Stimulated activated CD8-positive, alpha-beta memory T cell treated with anti-CD3 and anti-CD28 coated beads, Interleukin-4, amount 100 ng/mL, for 24 hours (primary cell): ENCODE measurements around the gene SORCS1.

Experiments
- DNase-seq: peaks from one replicate; pipeline ENCODE4 v3.0.0-alpha.2; 2020; ENCODE audit warnings: low read depth

The SORCS1 gene

DNA sequence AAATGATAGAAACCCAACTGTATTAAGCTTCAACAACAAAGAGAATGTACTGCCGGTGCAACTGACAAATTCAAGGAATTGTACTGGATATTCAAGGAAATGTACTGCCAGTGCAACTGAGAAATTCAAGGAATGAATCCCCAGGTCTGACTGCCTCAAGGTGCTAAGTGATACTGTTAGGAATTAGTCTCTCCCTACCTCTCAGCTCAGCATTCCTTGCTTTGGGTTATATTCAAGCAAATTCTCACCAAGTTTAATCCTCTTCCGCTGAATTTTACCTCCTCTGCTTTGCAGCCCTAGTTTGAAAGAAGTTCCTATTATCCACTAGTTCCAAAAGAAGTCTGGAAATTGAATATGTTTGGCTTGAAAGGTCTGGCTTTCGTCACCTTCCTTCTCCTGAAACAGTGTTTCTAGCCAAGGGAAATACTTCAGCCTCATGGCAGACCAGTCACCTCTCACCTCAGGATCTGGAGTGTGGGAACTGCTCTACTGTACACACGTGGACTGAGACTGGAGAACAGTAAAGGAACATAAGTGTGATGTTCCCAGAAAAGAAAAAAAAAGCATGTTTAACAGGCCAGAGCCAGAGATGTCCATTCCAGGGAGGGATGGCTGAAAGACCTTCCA is 60.4 kb downstream of the SORCS1 start:
- DNase-seq: no peak

DNA sequence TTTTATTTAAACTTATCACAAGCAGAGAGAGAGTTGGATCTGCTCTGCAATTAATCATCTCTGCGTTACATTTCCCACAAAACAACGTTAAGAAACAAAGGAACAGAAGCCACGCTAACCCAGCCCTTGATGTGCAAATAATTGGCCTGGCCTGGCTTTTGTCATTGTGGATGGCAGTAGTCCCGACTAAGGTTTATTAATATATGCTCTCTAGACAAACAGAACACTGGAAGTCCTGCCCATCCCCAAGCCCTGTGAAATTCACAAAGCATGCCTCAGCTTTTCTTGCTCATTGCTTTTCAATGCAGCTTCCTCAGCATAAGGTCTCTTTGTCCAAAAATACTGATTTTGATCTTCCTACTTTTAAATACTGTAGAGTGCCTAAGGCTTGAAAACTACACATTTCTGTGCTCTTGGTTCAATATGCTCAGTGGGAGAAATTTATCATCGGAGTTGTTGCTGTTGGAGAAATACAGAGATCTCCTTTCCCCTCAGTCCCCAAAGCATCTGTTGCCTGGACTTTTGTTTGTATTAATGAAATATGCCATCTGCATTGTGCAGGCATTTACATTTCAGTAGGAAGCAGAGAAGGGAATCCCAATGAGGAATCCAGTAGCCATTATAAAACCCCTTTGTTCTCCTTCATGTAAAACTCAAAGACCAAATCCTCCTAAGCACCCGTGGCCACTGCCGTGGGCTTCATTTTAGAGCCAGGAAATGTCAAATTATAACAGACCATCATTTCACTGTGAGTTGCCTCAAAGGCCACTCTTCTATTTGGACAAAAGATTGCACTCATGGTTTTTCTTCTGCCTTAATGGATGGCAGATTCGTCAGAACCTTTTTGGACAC is 61.1 kb downstream of the SORCS1 start:
- no peak for DNase-seq

DNA sequence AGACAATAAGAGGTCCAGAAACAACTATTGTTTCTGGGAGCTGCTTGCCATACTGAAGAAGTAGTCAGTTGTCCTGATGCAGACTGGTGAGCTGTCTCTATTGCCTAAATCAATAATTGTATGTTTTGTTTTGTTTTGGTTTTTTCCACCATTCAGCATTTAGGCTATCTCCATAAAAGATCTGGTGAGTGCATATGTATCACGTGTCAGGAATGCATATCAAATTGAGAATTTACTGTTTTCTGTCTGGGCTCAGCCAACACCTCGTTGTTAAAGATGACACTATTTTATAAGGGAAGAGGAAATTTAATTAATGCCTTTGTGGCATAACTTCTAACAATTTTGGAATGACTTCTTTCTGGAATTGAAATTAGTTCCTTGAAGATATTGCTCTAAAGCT is 66.2 kb downstream of the SORCS1 start:
- DNase-seq: no peak

DNA sequence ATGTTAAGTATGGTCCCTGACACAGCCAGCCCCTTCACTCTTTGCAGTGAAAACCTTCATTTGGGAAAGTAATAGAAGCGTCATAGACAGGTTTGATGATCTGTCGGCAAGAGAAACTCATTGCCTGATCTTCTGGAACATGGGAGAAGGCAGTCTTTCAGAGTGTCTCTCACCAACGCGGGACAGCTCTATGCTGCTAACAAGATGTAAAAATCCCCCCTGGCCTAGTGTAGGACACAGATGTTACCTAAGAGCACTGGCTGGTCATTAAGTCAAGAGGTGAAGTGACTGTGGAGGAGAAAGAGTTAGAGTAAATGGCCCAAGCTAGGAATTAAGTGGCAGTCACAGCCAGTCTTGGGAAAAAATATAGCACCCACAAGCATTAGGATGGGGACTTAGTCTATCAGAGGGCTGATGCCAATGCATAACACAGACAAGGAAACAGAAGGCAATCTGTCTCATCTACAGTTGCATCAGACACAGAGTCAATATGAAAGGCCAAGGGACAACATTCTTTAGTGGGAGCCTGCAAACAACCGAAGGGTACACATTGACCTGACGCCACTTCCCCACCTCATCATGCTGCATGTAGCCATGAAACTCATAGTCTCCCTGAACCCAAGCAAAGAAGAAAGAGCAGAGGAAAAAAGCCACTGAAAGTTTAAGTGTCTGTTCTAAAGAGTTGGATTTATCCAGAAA is 69.5 kb downstream of the SORCS1 start:
- DNase-seq: no peak

DNA sequence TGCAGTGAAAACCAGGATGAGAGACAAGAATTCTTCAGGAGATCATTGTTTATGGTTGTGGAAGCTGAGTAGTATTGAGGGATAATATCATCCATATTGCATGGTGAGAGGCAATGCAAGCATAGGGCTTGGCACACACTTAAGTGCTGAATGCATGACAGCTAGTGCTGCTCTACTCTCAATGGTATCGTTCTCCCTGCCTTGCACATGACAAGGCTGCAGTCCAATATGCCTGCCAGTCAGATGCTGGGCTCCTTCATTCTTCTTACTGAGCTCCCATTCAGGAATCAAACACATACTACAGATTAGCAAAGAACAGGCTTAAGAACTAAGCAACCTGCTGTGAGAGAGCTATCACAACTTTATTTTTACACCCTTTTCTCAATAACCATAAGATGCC is 72.2 kb downstream of the SORCS1 start:
- DNase-seq: no peak

DNA sequence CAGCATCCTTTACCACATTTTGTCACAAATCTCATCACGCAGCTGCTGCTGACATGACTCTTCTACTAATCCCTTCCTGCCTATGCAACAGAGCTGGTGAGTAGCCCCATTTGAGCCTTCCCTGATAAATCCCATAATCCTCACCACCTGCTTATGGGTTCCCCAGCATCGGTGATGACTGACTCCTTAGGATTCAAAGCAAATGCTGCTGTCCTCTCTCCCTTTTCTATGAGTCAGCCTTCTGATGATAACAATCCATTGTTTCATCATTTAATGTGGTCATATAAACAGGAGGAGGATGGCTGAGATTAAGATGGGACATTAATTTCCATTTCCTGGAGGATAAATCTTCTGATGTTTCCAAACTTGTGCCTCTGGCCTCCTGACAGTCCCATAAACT is 73.4 kb downstream of the SORCS1 start:
- DNase-seq: no peak

DNA sequence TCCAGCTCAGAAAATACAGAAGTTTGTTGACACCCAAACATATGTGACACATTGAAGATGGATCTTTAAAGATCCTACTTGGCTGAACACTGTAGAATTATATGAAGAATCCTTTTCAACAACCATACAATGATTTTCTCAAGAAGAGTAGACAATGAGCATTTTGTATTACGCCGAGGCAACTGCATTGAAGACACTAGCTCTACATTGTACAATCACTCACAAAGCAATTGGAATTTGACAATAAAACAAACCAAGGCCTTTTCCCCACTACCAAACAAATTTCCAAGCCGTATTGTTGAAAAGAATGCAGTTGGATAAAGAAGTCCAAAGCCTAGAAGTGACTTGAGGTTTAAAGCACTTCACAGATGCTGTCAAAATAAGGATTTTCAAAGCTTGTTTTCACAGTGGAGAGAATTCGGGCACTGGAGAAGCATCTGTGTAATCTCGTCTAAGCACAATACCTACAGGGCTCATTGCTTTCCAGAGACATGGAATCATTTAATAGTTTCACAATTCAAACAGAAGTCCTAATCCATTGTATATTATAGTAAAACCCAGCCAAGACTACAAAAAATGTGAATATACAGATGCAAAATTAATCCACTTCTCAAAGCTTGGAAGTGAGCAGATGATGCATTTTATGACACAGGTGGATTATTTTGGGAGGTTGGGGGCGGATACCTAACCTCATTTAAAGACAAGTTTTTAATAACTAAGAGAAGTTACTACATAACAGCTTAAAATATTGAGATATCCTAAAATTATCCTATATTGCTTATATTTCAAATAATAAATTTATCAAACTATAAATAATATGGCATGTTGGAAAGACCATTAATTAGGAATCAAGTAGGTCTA is 78.6 kb downstream of the SORCS1 start:
- DNase-seq: no peak

DNA sequence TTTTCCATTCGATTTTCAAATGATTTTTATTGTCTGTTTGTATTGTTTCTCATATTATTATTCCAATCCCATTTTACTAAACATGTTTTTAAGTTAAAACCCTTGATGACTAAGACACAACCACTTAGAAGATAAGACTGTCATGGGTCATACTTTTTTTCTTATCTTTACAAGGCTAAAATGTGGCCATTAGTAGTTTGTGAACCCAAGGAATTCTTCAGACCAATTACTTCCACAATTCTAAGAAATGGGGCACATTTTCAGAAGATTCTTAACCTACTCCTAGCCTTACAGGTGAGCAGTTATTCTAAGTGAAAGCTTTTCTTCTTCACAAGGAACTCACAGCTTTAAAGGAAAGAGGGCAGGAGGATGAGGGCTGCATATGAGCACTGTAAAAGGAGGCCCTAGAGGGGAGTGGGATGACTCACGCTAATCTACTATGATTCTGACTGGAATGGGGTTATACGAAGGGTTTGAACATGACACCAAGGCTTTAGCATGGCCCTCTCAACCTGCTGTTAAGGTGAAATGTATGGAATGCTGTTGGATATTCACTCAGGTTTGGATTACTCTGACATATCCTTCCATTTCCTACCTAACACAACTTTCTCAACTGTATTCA is 81.0 kb downstream of the SORCS1 start:
- DNase-seq: no peak

DNA sequence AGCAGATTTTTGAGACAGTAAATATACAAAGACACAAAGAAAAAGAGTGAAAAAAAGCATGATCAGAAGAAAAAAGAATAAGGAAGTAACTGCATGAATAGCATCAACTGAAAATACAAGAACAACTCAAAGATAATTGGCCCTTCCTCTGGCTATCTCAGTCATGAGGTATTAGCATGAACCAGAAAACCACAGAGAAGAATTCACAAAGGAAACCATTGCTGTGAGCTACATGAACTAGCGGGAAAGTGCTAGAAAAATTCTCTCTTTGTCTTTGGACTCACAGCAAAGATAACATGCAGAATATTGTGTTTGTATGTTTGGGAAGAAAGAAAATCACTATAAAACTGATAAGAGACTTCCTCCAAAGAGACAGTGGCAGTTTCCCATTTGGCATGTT is 82.9 kb downstream of the SORCS1 start:
- DNase-seq: no peak

DNA sequence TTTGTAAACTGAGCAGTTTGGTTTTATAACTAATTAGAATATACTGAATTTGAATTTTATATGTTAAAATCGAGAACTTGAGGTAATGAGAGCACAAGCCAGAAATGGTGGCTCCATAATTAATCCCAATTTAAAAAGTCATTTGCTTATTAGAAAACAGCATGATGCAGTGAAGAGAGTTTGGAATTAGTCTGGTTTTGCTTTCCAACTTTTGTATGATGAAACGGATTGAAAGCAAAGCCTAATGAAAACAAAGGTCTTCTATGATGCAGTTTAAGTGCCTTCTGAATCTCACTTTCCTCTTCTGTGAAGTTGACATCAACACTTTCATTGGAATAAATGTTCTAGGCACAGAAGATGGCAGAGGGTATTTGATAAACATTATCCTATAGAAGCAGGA is 89.4 kb downstream of the SORCS1 start:
- no peak for DNase-seq

DNA sequence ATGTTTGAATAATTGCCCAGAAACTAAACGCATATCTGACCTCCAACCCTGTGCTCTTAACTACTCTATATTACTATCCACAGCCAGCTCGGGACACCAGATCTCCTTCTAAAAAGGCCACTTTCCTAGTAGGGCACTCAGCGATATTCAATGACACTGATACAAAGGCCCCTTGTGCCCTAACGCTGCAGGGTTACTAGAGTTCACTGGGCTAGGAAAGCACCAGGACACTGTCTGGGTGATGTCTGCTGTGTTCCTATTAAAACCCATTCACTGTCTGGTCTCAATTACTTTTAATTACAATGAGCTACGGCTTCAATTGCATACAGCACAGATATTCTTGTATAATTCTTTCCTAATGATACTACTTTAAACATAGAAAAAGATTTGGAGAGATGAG is 91.7 kb downstream of the SORCS1 start:
- no peak for DNase-seq

DNA sequence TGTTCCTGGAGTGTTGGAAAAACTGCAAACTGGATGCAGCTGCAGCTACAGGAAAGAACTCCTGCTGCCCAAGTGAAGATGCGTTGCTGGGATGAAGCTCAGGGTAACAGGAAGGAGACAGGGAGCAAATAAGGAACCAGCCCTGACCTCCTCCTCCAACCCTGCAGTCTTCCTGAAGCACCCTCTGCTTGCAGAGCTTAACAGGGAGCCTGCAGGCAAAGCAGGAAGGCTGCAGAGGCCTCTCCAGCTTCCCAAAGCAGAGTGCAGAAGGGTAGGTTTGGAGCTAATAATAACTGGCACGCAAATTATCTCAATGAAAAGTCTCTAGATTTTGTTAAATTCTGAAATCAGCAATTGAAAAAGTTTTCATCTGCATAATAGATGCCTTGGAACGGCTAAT is 92.5 kb downstream of the SORCS1 start:
- DNase-seq: no peak

DNA sequence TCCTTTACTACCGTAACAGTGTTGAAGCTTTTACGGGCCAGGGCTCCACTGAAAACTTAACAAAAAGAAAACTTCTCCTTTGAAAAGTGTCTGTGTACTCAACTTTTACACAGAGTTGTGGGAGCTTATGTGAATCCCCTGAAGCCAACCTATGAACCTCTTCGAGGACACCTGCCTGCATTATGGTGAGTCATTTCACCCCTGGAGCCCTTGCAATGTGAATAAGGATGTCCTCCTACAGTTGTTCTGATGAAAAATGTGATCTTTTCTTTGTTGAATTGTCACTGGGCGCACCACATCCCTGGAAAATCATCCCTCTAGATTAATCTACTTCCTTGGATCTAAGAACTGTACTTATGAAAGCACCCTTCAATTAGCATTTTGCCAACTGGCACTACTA is 93.2 kb downstream of the SORCS1 start:
- DNase-seq: no peak

DNA sequence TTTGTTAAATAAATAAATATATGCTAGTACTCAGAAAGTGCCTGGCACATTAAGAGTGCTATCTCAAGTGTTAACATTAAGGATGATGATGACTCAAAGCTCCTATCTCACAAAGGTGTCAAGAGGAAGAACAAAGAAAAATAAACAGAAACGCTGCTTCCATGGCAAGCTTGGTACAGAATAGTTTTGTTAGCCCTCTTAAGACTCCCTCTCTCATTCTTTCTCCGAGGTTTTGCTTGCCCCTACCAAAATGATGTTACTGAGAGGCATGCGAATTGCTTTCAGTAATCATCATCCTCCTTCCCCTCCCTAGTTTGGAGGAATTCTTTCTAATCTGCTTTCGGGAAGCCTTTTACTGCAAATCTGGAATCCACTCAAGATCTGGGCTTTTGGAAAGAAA is 96.7 kb downstream of the SORCS1 start:
- no peak for DNase-seq

DNA sequence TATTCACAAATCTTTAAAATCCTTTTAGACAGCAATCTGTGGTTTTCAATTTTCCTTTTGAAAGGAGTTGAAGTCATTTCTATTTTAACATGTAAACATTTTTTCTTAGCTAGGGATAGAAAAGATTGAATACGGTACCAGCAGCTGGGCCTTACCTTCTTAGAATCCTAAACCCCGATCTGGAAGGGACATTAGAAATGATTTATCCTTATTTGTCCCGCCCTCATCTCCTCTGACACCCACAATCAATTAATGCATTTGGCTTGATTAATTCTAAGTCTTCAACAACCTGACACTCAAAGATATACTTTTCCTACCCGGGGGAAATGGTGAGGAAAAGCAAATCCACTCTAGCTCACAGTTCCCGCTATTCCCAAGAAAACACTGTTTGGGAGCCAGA is 100.4 kb downstream of the SORCS1 start:
- DNase-seq: no peak

DNA sequence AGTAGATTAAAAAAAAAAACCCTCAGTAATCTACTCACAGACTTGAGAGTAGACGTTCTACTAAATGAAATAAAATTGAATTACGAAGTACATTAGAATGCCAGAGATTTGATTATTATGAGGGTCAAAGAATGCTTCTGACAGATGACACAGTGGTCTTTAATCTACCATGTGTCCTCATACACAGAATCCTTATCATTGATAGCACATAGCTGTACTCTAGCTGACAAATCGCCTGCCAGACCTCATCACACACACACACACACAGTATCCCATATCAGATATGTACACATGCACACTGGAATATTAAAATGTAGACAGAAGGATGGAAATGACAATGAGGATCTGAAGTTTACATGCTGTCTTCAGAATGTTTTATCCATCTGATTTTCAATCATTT is 104.6 kb downstream of the SORCS1 start:
- no peak for DNase-seq

DNA sequence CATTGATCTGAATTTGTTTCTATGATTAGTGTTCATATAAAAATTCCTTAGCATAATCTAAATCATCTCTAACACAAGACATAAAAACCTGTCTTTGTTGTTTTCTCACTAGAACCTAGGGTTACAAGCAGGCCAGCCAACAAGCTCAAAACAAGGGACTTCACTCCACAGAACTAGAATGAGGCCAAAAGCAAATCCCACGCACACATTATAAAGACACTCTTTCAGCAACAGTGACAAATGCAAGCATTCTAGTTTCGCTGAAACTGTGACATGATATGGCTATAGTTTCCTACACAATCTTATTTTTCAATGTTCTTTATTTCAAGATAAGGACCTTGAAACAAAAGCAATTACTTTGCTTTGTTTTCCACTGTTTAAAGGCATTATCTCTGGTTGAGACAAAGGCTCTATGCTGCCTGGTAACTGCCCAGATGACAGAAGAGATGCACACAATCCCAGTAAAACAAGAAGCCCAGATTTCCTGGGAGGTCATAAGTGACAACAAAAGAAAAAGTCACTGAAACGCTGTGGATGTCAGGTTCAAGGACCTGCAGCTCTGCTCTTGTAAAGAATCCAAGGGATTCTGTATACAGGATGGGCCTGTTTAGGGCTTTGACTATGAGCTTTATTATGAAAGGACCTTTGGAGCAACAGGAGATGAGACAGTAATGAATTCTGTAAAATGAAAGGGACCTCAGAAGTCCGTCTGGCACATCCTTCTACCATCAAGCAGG is 105.3 kb downstream of the SORCS1 start:
- no peak for DNase-seq

DNA sequence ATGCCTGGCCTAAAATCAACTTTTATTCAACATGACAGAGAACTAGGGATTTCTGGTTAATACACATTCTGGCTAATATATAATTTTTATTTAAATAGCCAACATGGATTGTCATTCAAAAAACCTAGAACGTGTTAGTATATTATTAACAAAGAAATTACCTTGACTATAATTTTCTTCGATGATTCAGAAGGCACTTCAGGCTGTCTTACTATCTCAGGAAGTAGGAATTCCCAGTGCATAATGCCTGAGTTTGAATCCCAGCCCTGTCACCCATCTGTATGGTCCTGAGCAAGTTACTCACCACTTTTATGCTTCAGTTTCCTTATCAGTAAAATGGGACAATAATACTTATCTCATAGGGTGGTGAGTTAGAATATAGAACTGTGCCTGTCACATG is 106.2 kb downstream of the SORCS1 start:
- no peak for DNase-seq

DNA sequence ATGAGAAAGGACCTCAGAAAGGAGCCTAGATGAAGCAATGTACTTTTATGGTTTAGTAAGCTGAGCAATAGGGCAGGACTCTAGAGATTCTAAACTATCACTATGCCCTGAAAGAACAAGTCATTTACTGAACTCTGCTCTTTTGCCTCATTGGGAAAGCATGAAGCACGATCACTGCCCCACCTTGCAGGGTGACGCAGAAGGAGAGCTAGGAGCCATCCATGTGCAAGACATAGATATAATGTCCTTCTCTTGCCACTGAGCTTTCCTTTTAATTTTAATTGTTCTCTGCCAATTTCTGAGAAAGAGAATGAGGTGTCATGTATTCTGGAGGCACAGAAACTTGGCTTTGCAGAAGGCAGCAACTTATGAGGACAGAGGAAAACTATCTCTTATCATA is 108.3 kb downstream of the SORCS1 start:
- DNase-seq: no peak

DNA sequence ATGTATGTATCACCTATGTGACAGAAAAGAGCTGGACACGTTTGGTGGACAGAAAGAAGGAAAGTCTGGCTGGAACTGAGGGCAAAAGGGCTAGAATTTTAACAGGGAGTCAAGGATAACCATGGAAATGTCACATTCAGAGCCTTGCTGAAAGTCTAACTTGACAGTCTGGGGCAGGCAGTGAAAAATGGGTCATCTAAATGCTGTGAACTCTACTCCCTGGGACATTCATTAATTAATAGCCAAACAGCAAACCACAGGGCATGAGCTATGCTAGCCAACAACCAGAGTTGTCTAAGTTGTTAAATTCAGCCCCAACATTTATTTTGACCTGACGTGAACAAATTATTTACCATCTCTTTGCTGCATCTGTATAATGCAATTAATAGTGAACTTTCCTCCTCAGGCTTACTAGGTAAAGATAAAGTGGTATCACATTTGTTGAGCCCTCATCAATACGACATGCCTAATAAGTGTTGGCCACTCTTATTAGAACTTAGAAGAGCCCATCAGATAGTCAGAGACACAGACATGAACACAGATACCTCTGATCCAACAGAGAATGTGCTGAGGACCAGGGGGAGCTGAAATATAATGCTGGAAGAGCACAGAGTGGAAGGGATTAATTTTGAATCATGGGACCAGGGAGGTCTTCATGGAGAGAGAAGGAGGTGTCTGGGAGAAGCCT is 109.9 kb downstream of the SORCS1 start:
- no peak for DNase-seq

DNA sequence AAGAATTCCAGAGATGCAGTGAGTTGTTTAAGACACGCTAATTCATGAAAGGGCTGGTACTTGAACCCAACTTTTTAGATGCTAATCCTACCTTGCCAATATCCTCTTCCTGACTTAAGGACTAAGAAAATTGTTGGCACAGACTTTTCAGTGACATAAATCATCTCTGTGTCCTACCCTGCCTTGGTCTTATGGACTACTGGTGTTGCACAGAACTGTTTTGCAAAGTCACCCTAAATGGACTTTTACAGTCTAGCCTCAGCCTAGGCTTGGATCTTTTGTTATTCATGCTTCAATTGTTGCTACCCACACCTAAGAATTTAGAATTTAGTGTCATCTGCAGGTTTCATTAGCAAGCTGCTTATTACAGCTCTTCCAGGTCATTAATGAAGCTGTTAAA is 112.7 kb downstream of the SORCS1 start:
- DNase-seq: no peak
